Fibroblast of the aortic adventitia (primary cell): Measurements from ENCODE around the gene DIPK1C. TPM values are rescaled to one million over a fixed set of nuclear protein-coding genes. Genes with fewer than 3 reads are reported as not detected.

Source experiments
- DNase-seq: peaks from one replicate; pipeline ENCODE4 v3.0.0-alpha.2; 2010; ENCODE audit warnings: low read depth
- H3K4me3 ChIP-seq: 2 replicates; pipeline ENCODE4 v1.5.1; 2011; ENCODE audit warnings: low read depth, mild to moderate bottlenecking, control low read depth, low read length, moderate library complexity
- total RNA-seq: library from RNA; depleted of rRNA; stranded (reverse); fragments of >200 nt; gene quantifications from 2 replicates; pipeline ENCODE4 v1.2.3, GENCODE V29; 2012; ENCODE audit warnings: low replicate concordance
- TF ChIP-seq, protein P1 (sequence below): IDR thresholded peaks from 2 replicates; pipeline ENCODE4 v1.5.1; 2011; ENCODE audit warnings: mild to moderate bottlenecking, low read length, control low read depth, inconsistent platforms; ENCODE audit not compliant: insufficient read depth

DIPK1C gene
- total RNA-seq, 1 donor, result not detected

DNA sequence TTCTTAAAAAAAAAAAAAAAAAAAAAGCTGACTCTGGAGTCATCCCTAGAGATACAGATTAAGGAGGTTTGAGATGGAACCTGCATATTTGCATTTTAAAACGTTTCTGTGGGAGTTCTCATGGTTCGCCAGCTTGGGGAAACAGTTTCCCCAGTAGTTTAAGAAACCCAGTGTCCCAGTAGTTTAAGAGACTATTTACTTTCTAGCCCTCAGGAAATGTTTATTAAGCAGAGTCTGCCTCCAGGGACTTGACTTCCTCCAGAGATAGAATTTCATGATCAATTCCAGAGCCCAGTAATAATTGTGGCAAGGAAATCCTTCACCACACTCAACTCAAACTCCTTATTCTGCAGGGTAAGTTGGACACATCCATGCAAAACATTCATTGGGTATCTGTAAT lies 39.1 kb downstream of the DIPK1C start:
- no peak overlapping the region for H3K4me3 ChIP-seq
- TF ChIP-seq, protein P1, sequence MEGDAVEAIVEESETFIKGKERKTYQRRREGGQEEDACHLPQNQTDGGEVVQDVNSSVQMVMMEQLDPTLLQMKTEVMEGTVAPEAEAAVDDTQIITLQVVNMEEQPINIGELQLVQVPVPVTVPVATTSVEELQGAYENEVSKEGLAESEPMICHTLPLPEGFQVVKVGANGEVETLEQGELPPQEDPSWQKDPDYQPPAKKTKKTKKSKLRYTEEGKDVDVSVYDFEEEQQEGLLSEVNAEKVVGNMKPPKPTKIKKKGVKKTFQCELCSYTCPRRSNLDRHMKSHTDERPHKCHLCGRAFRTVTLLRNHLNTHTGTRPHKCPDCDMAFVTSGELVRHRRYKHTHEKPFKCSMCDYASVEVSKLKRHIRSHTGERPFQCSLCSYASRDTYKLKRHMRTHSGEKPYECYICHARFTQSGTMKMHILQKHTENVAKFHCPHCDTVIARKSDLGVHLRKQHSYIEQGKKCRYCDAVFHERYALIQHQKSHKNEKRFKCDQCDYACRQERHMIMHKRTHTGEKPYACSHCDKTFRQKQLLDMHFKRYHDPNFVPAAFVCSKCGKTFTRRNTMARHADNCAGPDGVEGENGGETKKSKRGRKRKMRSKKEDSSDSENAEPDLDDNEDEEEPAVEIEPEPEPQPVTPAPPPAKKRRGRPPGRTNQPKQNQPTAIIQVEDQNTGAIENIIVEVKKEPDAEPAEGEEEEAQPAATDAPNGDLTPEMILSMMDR, result no peak
- DNase-seq, result no peak

DNA sequence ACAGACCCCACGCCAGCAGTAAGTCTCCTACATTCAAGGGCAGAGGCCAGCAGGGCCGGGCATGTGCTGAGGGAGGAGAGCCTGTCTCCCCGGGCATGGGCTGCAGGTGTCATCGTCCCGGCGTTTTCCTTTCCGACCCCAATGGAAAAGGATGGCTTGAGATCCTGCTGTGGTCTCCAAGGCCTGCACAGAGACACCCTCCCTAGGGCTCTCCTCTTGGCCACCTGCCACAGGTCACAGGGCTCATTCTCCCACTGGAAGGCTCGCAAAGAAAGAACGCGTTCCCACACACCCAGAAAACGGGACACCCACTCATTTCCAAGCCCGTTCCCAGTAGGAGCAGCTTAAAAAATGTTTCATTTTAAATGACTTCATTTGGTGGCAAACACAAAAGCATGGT lies 41.0 kb downstream of the DIPK1C start:
- no peak for DNase-seq
- TF ChIP-seq, protein P1, result no peak
- H3K4me3 ChIP-seq, result no peak overlapping the region

DNA sequence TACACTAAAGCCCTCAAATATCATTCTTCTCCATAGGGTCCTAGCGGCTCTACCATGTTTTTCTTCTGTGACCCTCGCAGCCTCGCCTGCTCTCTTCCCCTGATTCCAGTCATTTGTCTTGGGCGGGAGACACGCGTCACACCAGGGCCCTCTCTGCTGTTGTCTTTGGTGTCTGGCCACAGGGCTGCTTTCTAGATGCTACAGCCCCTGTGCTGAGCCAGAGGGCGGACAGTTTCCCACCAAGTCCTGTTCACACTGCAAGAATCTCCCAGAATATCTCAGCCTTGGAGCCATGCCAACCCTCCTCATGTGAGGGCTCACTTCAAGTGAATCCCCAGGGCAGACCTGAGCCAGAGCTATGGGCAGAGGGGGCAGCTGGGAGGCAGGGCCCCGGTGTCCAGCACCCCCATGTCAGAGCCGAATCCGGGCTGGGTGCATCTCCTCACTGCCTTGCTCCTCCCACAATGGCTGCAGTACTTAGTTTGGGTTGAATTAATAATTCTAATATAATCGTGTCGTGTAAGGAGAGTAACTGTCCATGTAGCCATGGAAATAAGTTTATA lies 42.1 kb downstream of the DIPK1C start:
- H3K4me3 ChIP-seq, result no peak overlapping the region
- DNase-seq, result no peak
- TF ChIP-seq, protein P1, result no peak

DNA sequence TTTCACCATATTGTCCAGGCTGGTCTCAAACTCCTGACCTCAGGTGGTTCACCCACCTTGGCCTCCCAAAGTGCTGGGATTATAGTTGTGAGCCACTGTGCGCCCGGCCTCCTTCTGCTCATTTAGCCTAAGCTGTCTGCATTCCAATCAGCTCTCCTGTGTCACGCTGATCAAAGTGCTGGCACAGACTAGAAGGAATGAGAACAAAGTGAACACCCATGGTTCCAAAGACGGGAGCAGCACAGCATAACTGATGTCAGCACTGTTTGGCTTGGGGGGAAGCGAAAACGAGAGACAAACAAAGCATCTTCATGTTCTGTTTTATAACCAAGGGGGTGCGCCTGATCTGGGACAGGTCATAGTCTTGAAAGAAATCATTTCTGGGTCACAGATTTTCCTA lies 43.3 kb downstream of the DIPK1C start:
- H3K4me3 ChIP-seq, result no peak overlapping the region
- DNase-seq, result no peak
- TF ChIP-seq, protein P1, result no peak

DNA sequence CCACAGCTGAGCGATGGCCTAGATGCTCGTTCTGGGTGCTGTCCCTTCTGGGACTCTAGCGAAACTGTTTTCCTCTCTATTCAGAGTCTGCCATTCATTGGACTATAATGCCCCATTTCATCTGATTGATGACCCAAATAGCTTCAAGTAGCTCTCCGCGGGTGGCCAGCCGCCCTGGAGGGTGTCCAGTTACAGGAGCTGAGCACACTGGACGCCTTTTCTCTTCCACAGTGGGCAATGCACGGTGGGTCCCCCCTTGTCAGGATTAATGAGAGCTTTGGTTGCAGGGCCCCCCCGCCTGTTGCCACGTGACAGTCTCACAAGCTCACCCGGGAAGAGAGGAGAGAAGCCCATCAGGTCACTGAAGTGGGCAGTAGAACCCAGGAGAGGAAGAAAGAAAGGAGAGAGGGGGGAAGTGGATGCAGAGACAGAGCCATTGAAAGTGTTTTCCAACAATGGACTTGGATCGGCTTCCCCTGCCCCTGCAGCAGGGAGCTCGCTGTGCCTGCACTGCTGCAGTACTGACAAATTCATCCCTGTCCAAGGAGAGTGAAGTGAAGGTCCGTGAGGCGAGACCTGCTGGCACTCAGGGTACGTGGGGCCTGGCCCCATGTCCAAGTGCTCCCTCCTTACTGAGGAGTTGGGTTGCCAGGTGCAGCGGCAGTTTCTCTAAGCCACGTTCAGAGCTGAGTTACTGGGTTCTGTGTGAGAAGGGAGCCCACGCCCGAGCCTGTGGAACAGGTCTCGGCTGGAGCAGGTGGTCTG lies 44.8 kb downstream of the DIPK1C start:
- TF ChIP-seq, protein P1, result no peak
- no peak for DNase-seq

DNA sequence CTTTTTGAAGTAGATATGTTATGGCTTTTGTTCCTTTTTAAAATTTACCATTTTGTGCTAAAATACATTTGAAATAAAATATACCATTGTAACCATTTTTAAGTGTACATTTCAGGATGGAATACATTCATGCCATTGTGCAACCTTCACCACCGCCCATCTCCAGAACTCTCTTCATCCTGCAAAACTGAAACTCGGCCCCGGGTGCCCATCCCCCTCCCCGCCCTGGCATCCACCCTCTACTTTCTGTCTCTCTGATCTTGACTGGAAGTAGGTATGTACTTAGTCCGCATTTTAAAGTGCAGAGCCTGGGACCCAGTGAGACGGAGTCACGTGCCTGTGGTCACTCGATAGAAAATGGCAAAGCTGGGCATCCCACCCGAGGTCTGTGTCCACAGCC lies 45.6 kb downstream of the DIPK1C start:
- DNase-seq, result no peak
- no peak overlapping the region for H3K4me3 ChIP-seq
- TF ChIP-seq, protein P1, result no peak

More for the DNA sequence above, 44.8 kb downstream of the DIPK1C start:
- no peak overlapping the region for H3K4me3 ChIP-seq
